ENCODE measurements around the gene MYO19. TPM values are rescaled to one million over a fixed set of nuclear protein-coding genes. Genes with fewer than 3 reads are reported as not detected.
"Not testable (repeated sequence)": the region's sequence is repeated elsewhere in the genome, so short reads cannot be mapped to it uniquely, and the experiment has no call there.

The MYO19 gene
- total RNA-seq, 4 donors from 2014 or later: 150 to 286 (median 213) TPM

DNA sequence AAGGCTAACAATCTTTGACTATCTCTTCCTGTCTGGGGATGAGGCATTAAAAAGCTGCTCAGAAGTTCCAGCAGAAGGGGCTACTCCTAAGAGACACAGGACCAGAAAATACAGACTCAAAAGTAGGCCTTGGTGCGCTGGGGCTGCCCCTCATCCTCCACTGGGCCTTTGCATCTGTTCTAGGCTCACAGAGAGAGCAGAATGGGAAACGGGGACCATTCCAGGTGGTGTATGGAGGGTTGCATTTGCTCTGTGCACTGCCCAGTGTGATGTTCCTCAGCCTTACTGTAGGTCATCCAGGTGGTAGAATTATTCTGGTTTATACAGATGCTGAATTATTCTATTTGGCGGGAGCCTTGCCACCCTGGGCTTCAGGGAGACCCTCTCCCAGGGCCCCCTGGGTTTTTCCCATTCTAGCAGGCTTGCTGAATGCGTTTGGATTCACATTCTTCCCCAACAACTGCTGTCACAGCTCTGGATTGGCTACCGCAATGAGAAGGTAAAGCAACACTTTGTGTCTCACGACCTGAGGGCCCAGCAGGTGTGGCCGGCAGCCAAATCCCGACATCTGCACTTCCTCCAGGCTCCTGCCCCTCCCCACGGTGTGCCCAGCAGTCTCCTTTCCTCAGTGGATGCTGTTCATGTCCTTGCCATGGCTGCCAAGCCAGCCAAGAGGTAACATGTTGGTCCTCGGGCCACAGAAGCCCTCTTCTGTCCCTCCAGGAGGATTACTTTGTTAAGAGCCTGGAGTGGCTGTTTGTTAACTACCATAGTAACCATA is 73.1 kb downstream of the MYO19 start:
- DNase-seq: no peak
- Histone ChIP-seq H3K4me3 (no peak overlapping the region), H3K36me3 (no peaks in the 10 kb centered on the region), H3K27me3 (peaks cover 0 to 7% of the 10 kb centered on the region in 2 donors), H3K4me1 (no peaks in the 10 kb centered on the region), H3K9me3 (peaks cover 0 to 4% (median 0%) of the 10 kb centered on the region in 4 donors), H3K27ac (no peak overlapping the region)
- TF ChIP-seq, protein P1, sequence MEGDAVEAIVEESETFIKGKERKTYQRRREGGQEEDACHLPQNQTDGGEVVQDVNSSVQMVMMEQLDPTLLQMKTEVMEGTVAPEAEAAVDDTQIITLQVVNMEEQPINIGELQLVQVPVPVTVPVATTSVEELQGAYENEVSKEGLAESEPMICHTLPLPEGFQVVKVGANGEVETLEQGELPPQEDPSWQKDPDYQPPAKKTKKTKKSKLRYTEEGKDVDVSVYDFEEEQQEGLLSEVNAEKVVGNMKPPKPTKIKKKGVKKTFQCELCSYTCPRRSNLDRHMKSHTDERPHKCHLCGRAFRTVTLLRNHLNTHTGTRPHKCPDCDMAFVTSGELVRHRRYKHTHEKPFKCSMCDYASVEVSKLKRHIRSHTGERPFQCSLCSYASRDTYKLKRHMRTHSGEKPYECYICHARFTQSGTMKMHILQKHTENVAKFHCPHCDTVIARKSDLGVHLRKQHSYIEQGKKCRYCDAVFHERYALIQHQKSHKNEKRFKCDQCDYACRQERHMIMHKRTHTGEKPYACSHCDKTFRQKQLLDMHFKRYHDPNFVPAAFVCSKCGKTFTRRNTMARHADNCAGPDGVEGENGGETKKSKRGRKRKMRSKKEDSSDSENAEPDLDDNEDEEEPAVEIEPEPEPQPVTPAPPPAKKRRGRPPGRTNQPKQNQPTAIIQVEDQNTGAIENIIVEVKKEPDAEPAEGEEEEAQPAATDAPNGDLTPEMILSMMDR (IDR thresholded peaks at IDR 0.05): no peak
- no peak for TF ChIP-seq POLR2A (IDR thresholded peaks at IDR 0.05)

DNA sequence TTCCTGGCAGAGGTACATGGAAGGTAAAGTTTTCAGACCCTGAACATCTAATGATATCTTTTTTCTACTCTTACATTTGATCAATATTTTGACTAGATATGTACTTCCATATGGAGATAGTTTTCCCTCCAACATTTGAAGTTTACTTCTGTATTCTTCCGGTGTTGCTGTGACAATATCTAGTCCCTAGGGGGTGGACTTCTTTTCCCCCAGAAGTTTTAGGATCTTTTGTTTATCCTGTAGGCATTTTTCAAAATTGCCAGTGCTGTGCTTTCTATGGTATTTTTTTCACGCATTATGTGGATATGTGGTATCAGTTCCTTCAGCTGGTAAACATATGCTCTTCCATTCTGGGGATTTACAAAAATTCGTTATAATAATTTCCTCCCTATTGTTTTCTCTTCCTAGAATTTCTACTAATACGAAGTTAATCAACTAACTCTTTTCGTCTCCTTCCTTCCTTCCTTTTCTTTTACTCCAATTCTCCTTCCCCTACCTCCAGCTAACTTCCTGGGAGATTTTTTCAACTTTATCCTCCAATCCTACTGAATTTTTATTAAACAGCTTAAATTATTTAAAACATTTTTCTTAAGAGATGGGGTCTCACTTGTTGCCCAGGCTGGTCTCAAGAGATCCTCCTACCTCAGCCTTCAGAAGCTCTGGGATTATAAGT is 74.3 kb downstream of the MYO19 start:
- TF ChIP-seq, protein P1 (IDR thresholded peaks at IDR 0.05): no peak
- no peak for TF ChIP-seq POLR2A (IDR thresholded peaks at IDR 0.05)
- Histone ChIP-seq H3K9me3 (peaks cover 0 to 4% (median 0%) of the 10 kb centered on the region in 4 donors), H3K27me3 (peaks cover 0 to 7% of the 10 kb centered on the region in 2 donors), H3K4me1 (no peaks in the 10 kb centered on the region), H3K27ac (no peak overlapping the region), H3K36me3 (no peaks in the 10 kb centered on the region), H3K4me3 (no peak overlapping the region)
- no peak for DNase-seq

DNA sequence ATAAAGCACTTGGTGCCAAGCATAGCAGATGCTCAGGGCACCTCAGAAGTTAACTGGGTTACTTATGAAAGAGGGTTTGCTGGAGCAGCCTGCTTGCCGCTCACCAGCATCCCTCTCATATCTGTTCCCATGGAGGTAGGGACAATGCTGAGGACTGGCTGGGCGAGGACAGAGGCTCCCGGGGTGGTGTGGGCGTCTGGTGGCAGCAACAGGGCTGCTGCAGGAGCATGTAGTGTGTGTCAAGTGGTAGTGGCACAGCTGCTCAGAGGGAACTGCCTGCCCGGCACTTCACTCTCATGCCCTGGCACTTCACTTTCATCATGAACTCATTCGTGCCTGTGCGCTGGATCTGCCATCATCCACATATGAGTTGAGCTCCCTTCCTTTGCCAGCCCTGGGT is 75.1 kb downstream of the MYO19 start:
- Histone ChIP-seq H3K9me3 (peaks cover 0 to 4% (median 0%) of the 10 kb centered on the region in 4 donors), H3K4me3 (no peak overlapping the region), H3K27me3 (peaks cover 0 to 2% of the 10 kb centered on the region in 2 donors), H3K36me3 (no peaks in the 10 kb centered on the region), H3K4me1 (no peaks in the 10 kb centered on the region), H3K27ac (no peak overlapping the region)
- no peak for DNase-seq
- TF ChIP-seq, protein P1 (IDR thresholded peaks at IDR 0.05): no peak
- no peak for TF ChIP-seq POLR2A (IDR thresholded peaks at IDR 0.05)

DNA sequence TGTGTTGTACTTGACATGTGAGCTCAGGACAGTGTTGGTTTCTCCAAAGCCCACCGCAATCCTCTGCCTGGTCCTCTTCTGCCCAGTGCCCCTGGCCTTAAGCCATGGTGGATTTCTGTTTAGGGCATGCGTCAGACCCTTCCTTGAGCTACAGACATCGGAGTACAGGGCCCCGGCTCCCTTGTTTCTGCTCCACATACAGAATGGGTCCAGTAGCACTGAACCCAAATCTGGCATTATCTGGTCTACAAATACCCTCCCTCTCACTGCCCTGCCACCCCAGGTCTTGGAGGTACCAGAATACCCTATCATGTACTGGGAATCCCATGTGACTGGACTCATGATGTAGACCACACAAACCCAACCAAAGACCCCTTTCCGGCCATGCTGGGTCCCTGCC is 75.6 kb downstream of the MYO19 start:
- Histone ChIP-seq H3K9me3 (peaks cover 0 to 4% (median 0%) of the 10 kb centered on the region in 4 donors), H3K27ac (no peak overlapping the region), H3K27me3 (no peaks in the 10 kb centered on the region), H3K36me3 (no peaks in the 10 kb centered on the region), H3K4me3 (no peak overlapping the region), H3K4me1 (no peaks in the 10 kb centered on the region)
- TF ChIP-seq, protein P1 (IDR thresholded peaks at IDR 0.05): no peak
- TF ChIP-seq POLR2A (IDR thresholded peaks at IDR 0.05): no peak
- no peak for DNase-seq

DNA sequence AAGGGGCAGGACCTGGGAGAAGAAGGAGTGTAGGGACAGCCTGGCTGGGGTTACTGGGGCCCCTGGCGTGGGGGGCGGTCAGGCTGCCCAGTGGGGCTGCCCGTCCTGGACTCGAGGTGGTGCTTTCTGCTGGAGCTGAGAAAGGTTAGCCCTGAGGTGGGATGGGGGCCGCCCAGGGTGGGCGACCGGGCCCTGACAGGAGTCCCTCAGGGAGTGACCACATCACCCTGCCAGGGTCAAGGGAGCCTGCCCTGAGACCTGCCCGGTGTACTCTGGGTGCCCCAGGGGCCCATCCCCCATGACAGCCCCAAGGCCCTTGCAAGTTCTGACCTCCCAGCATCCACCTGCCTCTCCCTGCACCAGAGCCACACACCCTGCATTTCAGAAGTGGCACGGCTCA is 77.0 kb downstream of the MYO19 start:
- not testable (repeated sequence) for H3K36me3 ChIP-seq, H3K27me3 ChIP-seq, H3K27ac ChIP-seq, DNase-seq, H3K4me1 ChIP-seq, H3K9me3 ChIP-seq, H3K4me3 ChIP-seq

DNA sequence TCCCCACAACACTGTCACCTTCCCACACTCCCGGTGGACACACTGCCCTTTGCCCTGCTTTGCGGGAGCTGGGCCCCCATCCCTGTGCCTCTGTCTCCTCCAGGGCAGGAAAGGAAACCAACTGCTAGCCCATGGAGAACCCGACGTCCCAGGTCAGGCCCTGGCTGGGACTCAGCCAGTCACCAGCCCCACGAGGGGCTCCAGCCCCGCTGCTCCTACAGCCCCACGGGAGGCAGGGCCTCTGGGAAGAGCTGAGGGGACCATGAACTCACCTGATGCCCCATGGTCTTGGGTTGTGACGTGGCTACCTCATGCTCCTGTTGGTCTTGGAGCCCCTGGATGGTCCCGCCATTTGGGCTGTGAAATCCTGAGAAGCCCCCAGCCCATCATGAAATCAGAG is 81.8 kb downstream of the MYO19 start:
- DNase-seq, H3K36me3 ChIP-seq, H3K4me3 ChIP-seq, H3K4me1 ChIP-seq, H3K27ac ChIP-seq, H3K27me3 ChIP-seq, H3K9me3 ChIP-seq: not testable (repeated sequence)

Measured in Peyer's patch (tissue), 4 donors.